Placental epithelial cell (primary cell): Measurements from ENCODE around the gene LILRA5. TPM values are rescaled to one million over a fixed set of nuclear protein-coding genes. Genes with fewer than 3 reads are reported as not detected.

Experiments used
- small RNA-seq: library from RNA; depleted of rRNA; stranded (forward); fragments of <200 nt; gene quantifications from one replicate; pipeline ENCODE3, GENCODE V24; 2012
- total RNA-seq: library from RNA; depleted of rRNA; stranded (reverse); fragments of >200 nt; gene quantifications from 2 replicates; pipeline ENCODE4 v1.2.3, GENCODE V29; 2012

LILRA5 gene
- total RNA-seq: not detected in 2 replicates

DNA sequence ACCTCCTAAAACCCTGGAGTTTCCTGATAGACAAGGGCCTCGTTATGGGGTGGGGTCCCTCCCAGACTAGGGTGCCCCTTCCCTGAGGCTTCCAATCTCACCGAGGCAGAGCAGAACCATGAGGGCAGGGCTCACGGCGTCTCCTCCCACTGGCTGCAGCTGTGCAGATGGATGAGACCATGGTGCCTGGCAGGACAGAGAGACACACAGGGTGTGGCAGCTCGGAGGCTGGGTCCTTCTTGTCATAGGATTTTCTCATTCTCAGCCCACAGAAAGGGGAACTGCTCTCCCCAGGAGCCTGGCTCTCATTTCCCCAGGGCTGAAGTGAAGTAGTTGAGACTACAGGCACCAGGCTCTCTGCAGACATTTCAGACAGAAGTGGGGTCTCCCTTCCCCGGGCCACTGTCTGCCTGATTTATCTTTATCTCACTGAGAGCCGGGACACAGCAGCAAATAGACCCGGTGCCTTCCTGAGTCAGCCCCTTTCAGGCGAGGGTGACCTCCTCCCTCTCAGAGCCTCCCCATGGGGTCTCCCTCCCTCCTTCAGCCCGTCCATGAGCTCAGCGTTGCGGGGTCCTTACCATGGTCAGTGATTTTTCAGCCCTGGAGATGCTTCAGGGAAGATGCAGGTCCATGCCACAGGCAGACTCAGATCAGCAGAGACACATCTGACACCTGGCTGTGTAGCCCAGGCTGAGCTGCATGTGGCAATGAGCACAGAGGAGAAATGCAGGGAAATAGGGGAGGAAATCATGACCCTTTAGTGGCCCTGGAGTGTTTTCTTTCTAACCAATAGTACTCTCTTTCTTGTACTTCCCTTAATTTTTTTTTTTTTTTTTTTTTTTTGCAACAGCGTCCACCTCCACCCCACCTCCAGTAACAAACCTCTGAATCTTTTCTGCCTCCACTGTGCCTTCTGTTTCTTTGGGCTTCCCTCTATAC lies at the start of gene LILRA5:
TSS of gene LILRA5 (minus strand) at position 731 of the 942 bp plus-strand sequence. CDS start at position 584, 147 bp downstream.

DNA sequence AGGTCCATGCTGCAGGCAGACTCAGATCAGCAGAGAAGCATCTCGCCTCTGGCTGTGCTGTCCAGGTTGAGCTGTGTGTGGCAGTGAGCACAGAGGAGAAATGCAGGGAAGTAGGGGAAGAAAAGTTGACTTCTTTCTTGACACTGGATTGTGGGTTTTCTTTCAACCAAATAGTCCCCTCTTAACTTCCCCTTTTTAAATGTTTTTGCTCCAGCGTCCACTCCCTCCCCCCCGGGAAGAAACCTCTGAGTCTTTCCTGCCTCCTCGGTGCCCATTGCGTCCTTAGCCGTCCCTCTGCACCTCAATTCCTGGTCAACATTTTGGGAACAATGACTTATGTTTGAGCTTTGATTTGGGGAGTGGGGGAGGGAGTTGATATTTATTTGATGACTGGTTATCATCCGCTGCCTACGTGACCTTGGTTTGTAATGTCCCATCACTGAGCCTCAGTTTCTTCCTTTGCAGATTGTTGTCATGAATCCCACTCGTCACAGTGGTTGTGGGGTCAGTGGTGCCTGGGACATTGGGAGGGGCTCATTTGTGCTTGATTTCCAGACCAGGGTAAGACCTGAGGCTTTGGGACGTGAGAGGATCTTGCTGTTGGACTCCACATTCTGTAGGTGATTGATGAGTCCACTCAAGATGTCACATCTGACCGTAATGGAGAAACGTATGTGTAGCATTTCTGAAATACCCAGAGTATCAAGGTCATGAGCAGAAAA lies 31.8 kb downstream of the LILRA5 start, which contains the start of gene LILRB2:
TSS of gene LILRB2 (minus strand) at position 104 of the 722 bp plus-strand sequence. CDS start 614 bp downstream, outside the sequence.

DNA sequence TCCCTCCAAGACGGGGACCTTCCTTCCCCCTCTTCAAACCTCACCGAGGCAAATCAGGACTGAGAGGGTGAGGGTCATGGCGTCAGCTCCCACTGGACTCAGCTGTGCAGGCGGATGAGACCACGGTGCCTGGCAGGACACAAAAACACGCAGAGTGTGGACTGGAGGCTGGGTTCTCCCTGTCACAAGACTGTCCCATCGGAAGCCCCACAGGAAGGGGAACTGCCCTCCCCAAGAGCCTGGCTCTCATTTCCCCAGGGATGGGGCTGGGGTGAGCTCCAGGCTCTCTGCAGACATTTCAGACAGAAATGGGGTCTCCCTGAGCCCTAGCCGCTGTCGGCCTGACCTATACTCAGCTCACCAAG lies 55.9 kb downstream of the LILRA5 start, which contains the start of gene LILRB5:
TSS of gene LILRB5 (minus strand) at position 158 of the 365 bp plus-strand sequence. CDS start at position 78, 80 bp downstream.

Small RNAs within 50 kb of the gene (small RNA-seq; reads per million reads assigned to genes)
- gene AC245884.12 (not detected), gene MIR4752 (not detected), gene RNU6-1307P (not detected)

Other genes with a start within 250 kb of the LILRA5 start
- not detected in 2 replicates for gene VSTM1, start 249.3 kb downstream of the LILRA5 start, total RNA-seq
- not detected in 2 replicates for gene TARM1, start 231.8 kb downstream of the LILRA5 start, total RNA-seq
- gene OSCAR, start 212.4 kb downstream of the LILRA5 start, total RNA-seq: 0.33 and 0.39 TPM in 2 replicates
- gene NDUFA3, start 210.3 kb downstream of the LILRA5 start, total RNA-seq: 13.0 and 14.6 TPM in 2 replicates
- gene TFPT, start 197.5 kb downstream of the LILRA5 start, total RNA-seq: 9.5 and 10.6 TPM in 2 replicates
- gene PRPF31, start 197.4 kb downstream of the LILRA5 start, total RNA-seq: 45.9 and 57.4 TPM in 2 replicates
- gene CNOT3, start 175.4 kb downstream of the LILRA5 start, total RNA-seq: 13.3 and 15.8 TPM in 2 replicates
- 3.1 and 6.3 TPM in 2 replicates for gene LENG1, start 153.4 kb downstream of the LILRA5 start, total RNA-seq
- 0.11 and 5.5 TPM in 2 replicates for gene TMC4, start 140.0 kb downstream of the LILRA5 start, total RNA-seq
- 72.2 and 76.8 TPM in 2 replicates for gene MBOAT7, start 123.6 kb downstream of the LILRA5 start, total RNA-seq
- 89.5 and 106 TPM in 2 replicates for gene TSEN34, start 121.9 kb downstream of the LILRA5 start, total RNA-seq
- 1,297 and 1,995 TPM in 2 replicates for gene RPS9, start 112.3 kb downstream of the LILRA5 start, total RNA-seq
- gene LILRB3, start 90.2 kb downstream of the LILRA5 start, total RNA-seq: not detected in 2 replicates
- not detected in 2 replicates for gene LILRA6, start 70.4 kb downstream of the LILRA5 start, total RNA-seq
- gene LILRB5, start 55.9 kb downstream of the LILRA5 start, total RNA-seq: not detected in 2 replicates
- not detected in 2 replicates for gene LILRB2, start 32.1 kb downstream of the LILRA5 start, total RNA-seq
- not detected in 2 replicates for gene LILRA4, start 26.0 kb upstream of the LILRA5 start, total RNA-seq
- gene LAIR1, start 51.8 kb upstream of the LILRA5 start, total RNA-seq: not detected in 2 replicates
- under 0.01 TPM in 1 of 2 replicates, not detected in the other for gene TTYH1, start 102.3 kb upstream of the LILRA5 start, total RNA-seq
- 80.7 and 95.8 TPM in 2 replicates for gene LENG8, start 136.0 kb upstream of the LILRA5 start, total RNA-seq
- 19.0 and 34.9 TPM in 2 replicates for gene LENG9, start 150.6 kb upstream of the LILRA5 start, total RNA-seq
- 42.7 and 84.4 TPM in 2 replicates for gene CDC42EP5, start 160.1 kb upstream of the LILRA5 start, total RNA-seq
- gene LAIR2, start 189.7 kb upstream of the LILRA5 start, total RNA-seq: not detected in 2 replicates